Kidney tubule cell (primary cell): Measurements from ENCODE around the gene KLHL2.
"Not testable (repeated sequence)": the region's sequence is repeated elsewhere in the genome, so short reads cannot be mapped to it uniquely, and the experiment has no call there.

Source experiments
- DNase-seq: peaks from one replicate; pipeline ENCODE4 v3.0.0-alpha.2; 2018; ENCODE audit warnings: low spot score

The KLHL2 gene

GRCh38 chr4:165203541-165204461 lies 3.6 kb upstream of the KLHL2 start:
- no peak for DNase-seq

- peak; percentile 57 for DNase-seq
Measured at GRCh38 chr4:165204462-165204830, 2.9 kb upstream of the KLHL2 start.

DNA sequence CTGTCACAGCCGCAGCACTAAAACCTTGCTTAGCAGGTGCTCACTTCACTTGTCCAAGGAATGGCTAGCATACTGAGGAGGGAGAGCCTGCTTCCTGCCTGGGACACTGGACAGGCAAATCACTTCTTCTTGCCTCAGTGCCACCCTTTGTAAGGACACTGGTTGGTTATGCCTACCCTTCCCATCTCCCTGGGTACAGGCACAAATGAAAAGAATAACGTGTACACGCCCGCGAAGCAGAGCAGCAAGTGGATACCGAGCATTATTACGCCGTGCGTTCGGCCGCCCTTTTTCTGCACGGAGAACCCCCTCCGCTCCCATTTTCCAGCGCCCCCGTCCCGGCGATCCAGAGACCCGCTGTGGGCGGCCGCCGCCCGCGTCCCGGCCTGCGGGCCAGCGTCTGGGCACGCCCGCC lies 338 bp upstream of the KLHL2 start:
- peak; percentile 57 for DNase-seq

- DNase-seq, result peak; percentile 30
Measured at GRCh38 chr4:165208221-165208652, 876 bp downstream of the KLHL2 start.

DNA sequence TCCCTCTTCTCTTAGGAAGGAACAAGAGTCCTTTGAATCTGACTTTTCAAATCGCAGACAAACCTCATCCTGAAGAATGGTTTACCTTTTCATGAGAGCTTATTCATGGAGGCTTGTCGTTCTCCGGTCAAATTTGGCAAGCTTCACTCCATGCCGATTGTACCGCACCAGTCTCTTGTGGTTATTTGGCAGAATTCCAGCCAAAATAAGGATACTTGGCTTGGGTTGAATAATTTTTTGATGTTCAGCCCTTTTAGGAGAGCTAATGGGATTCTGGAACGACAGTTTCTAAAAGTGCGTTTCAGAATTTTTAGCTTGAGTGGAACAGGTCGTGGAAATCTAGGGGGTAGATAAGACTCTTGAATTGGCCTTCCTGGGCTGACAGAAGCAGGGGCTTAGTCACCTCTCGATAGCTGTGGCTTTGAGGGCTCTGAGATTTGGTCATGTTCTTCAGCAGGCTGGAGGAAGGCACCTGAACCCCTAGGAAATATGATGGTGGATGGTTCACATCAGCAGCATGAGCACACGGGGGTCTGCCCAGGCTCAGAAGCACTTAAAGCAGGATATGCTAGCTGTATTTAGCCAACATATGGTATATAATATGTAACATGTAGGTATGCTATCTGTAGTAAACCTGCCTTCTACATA lies 1.5 kb downstream of the KLHL2 start:
- peak; percentile 38 for DNase-seq

DNA sequence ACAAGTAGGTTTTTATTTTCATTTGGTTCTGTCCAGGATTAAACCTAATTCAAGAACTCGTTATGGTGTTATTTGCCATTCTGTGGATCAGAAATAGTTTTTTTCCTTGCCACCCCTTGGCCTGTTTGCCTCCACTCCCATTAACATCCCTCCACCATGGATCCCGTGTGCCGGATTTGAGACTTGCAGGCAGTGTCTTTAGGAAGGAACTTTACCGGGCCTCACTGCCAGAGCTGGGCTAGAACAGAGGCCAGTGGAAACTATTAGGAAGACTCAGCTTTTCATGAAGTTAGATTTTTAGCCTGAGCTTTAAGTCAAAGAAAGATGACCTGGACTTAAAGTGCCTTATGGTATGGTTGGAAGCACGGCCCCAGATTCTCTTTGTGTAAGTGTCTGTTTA lies 2.4 kb downstream of the KLHL2 start:
- DNase-seq, result no peak

DNA sequence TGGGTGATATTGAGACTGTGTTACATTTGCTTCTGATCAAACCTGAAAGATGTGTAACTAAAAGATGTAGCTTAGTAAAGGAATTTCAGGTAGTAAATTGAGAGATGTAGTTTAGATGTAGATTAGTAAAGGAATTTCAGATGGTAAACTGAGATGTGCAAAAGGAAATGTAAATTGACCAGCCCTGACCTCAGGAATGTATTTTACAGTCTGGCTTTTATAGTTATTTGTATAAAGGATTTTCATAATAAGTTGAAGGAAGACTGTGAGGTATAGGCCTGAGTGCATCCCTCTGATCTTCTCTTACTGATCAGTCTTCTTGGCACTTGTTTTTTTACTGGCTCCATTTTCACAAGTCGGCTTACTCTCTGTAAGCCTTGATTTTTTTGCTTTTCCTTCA lies 3.2 kb downstream of the KLHL2 start:
- no peak for DNase-seq

DNA sequence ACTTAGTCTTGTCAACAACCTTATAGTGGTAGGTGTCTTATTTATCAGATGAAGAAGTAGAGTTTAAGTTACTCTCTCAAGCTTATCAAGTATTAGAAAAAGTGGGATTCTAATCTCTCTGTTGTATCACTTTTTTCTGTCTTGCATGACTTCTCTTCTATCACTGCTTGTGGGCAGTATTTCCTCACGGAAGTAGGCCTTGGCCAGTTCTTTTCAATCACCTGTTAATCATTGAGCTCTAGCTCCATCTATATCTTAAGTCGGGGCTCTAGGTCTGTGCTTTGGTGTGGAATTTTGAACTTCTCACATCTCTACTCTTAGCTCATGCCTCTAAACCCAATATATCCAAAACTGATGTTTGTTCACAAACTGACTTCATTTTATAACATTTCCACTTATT lies 5.3 kb downstream of the KLHL2 start:
- peak; percentile 69 for DNase-seq

DNA sequence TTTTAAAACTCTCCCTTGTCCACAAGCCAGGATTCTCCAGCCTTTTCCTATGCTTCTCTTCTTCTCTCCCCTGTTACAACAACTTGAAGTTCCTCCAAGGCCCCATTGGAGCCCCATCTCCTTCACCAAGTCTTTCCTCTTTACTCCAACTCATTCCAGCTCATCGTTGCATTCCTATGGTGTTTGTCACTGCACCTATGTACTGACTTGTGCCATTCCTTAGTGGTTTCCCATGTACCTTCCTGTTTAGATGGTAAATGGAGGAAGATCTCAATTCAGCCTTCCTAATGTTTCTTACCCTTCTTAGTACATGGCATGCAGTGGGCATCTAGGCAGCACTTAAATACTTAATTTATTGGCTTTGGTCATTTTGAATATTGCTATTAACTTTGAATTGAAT lies 6.0 kb downstream of the KLHL2 start:
- peak; percentile 56 for DNase-seq

GRCh38 chr4:165213991-165214709 lies 6.8 kb downstream of the KLHL2 start:
- not testable (repeated sequence) for DNase-seq

- peak; percentile 51 for DNase-seq
Measured at GRCh38 chr4:165215034-165215751, 7.8 kb downstream of the KLHL2 start.

GRCh38 chr4:165215761-165216487 lies 8.6 kb downstream of the KLHL2 start:
- not testable (repeated sequence) for DNase-seq

DNA sequence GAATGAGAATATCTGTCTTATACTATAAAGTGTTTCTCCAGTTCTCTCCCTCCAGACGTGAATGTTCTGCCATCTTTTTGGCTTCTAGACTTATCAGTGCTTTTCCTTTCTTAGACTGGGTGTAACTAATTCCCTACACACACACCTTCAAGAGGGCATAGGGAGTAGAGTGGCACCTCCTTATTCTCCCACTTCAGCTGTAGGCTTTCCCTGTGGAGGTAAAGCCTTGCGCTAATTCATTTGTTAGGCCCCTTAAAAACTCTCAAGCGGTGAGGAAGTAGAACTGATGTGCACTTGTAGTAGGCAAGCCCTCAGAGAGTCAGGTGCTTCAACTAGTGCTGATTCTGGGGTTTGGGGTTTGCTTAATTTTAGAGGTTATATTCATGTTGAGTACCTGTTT lies 10.0 kb downstream of the KLHL2 start:
- DNase-seq, result no peak

GRCh38 chr4:165221306-165221705 lies 13.9 kb downstream of the KLHL2 start:
- not testable (repeated sequence) for DNase-seq

- peak; percentile 77 for DNase-seq
Measured at GRCh38 chr4:165221993-165222650, 14.8 kb downstream of the KLHL2 start.

DNA sequence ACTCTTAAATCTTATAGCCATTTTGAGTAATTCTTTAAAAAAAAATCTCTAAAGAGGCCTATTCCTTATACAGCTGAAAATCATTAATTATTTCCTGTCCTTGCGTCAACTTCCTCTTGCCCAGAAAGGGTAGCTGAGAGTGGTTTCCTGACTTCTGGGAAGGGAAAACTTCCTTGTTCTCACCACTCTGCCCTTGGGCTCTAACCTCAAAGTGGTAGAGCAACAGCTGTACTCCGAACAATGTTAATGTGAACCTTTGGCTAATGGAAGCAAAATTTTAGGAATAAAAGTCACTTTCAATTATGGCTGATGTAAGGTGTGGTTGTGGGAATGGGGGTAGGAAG lies 15.3 kb downstream of the KLHL2 start:
- peak; percentile 65 for DNase-seq

GRCh38 chr4:165227401-165227800 lies 20.0 kb downstream of the KLHL2 start:
- not testable (repeated sequence) for DNase-seq

GRCh38 chr4:165229490-165230200 lies 22.3 kb downstream of the KLHL2 start:
- not testable (repeated sequence) for DNase-seq

DNA sequence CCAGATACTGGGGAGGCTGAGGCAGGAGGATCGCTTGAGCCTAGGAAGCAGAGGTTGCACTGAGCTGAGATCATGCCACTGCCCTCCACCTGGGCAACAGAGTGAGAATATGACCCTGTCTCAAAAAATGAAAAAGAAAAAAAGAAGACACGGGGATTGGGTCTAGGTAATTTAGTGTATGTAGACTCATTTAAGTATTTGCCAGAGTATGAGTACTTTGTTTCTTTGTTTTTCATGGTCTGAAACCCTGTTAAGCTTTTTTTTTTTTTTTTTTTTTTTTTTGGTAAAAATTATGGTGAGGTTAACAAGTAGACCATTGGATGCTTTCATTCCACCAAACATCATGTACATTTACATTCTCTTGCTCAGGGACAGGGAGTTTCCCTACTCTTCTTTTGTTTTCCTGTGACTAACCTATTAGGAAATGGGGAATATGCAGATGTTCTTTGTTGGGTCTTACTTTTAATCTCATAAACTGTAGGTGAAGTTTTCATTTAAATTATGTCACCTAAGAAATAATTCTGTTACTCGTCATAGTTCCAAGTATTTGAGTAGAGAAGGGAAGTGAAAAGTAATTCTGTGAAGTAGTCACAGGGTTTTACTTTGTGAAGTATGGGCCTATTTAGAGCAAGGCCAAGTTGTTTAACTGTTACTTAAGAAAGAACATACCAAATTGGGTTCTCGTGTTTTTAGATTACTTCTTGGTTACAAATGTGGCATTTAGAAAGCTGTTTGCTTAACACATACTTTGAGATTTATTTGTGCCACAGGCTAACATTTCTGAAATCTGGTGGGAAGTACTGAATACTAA lies 25.5 kb downstream of the KLHL2 start:
- DNase-seq, result not testable (repeated sequence)
